Thoracic aorta (tissue), 2 donors: ENCODE measurements around the gene CDHR2. TPM values are rescaled to one million over a fixed set of nuclear protein-coding genes. Genes with fewer than 3 reads are reported as not detected.

Experiments
- ATAC-seq: fragments of 150-250 bp; one replicate; pipeline ENCODE4 v1.8.0; 2017; ENCODE audit warnings: low read depth; ENCODE audit not compliant: insufficient number of reproducible peaks, low FRiP score
- DNase-seq: peaks from one replicate; pipeline ENCODE4 v3.0.0-alpha.2; 2020; ENCODE audit warnings: low spot score
- H3K27ac ChIP-seq, 2 donors: fragments of 200-600 bp; sonication (generic); 1 replicate in 1 of 2; 2 replicates in 1 of 2; pipeline ENCODE4 v1.5.1; 2016; ENCODE audit warnings: mild to moderate bottlenecking in 2 of 2, moderate library complexity in 2 of 2
- H3K27me3 ChIP-seq: fragments of 200-600 bp; sonication (generic); replicated peaks from 2 replicates; pipeline ENCODE4 v1.6.0; 2016; ENCODE audit warnings: mild to moderate bottlenecking; ENCODE audit not compliant: insufficient read depth
- H3K36me3 ChIP-seq: fragments of 200-600 bp; sonication (generic); one replicate; pipeline ENCODE4 v1.5.1; 2016
- H3K4me1 ChIP-seq, 2 donors: fragments of 200-600 bp; sonication (generic); 1 replicate in 1 of 2; 2 replicates in 1 of 2; pipeline versions ENCODE4 v1.5.1 to v1.6.0; 2016; ENCODE audit warnings: low read depth in 2 of 2, mild to moderate bottlenecking in 1 of 2; ENCODE audit not compliant: control insufficient read depth in 1 of 2
- H3K4me3 ChIP-seq: fragments of 200-600 bp; sonication (generic); 2 replicates; pipeline ENCODE4 v1.5.1; 2016; ENCODE audit warnings: mild to moderate bottlenecking
- H3K9me3 ChIP-seq: fragments of 200-600 bp; sonication (generic); 2 replicates; pipeline ENCODE4 v1.5.1; 2016
- total RNA-seq, 2 donors: library from RNA; depleted of rRNA; stranded (reverse); fragments of >200 nt; gene quantifications; one replicate each; pipeline versions ENCODE4 v1.1.0 to v1.2.3, GENCODE V29; 2016
- TF ChIP-seq, protein P1 (sequence below): fragments of 200-600 bp; sonication (generic); IDR thresholded peaks from one replicate; pipeline ENCODE4 v1.5.1; 2019; ENCODE audit warnings: antibody characterized with exemption

The CDHR2 gene
- total RNA-seq, 2 donors from 2014 or later: not detected

DNA sequence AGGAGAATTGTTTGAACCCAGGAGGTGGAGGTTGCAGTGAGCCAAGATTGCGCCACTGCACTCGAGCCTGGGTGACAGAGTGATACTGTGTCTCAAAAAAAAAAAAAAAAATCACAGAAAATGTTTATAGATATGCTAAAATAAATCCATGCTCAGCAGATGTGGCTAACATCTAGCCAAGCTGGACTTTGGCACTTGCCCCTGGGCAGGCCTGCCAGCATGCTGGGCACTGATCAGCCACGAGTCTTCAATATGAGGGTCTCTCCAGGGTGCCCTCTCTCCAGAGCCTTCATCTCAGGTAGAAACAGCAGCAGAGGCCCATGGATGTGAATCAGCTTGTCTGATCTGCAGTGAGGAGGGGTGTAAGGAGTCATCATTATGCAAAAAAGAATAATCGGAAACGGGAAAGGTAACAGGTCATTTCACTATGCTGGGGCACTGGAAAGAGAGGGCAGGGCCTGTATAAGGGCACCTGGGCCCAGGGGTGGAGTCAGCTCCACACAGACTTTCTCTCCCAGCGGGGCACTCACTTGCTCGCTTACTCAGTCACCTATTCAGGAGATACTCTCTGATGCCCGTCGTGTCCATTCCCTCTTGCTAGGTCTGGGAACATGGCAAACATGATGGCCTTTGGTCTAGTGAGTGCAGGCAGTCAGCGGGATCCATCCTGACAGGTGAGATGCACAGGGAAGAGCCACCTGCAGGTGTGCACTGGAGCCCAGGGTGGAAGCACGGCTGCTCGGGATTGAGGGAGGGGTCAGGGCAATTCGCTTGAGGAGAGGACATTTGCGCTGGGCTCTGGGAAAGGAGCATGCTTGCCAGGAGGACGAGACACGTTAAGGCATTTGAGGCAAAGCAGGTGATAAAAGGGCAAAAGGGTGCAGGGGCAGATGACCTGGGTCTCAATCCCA is 29.1 kb upstream of the CDHR2 start:
- ATAC-seq: no peak
- Histone ChIP-seq H3K27me3 (no peaks in the 10 kb centered on the region), H3K4me3 (no peak overlapping the region), H3K9me3 (no peaks in the 10 kb centered on the region), H3K36me3 (no peaks in the 10 kb centered on the region), H3K27ac (no peak overlapping the region), H3K4me1 (no peaks in the 10 kb centered on the region)
- TF ChIP-seq, protein P1, sequence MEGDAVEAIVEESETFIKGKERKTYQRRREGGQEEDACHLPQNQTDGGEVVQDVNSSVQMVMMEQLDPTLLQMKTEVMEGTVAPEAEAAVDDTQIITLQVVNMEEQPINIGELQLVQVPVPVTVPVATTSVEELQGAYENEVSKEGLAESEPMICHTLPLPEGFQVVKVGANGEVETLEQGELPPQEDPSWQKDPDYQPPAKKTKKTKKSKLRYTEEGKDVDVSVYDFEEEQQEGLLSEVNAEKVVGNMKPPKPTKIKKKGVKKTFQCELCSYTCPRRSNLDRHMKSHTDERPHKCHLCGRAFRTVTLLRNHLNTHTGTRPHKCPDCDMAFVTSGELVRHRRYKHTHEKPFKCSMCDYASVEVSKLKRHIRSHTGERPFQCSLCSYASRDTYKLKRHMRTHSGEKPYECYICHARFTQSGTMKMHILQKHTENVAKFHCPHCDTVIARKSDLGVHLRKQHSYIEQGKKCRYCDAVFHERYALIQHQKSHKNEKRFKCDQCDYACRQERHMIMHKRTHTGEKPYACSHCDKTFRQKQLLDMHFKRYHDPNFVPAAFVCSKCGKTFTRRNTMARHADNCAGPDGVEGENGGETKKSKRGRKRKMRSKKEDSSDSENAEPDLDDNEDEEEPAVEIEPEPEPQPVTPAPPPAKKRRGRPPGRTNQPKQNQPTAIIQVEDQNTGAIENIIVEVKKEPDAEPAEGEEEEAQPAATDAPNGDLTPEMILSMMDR: no peak
- no peak for DNase-seq

- DNase-seq: no peak
Measured at GRCh38 chr5:176521286-176521685, 27.9 kb upstream of the CDHR2 start.

DNA sequence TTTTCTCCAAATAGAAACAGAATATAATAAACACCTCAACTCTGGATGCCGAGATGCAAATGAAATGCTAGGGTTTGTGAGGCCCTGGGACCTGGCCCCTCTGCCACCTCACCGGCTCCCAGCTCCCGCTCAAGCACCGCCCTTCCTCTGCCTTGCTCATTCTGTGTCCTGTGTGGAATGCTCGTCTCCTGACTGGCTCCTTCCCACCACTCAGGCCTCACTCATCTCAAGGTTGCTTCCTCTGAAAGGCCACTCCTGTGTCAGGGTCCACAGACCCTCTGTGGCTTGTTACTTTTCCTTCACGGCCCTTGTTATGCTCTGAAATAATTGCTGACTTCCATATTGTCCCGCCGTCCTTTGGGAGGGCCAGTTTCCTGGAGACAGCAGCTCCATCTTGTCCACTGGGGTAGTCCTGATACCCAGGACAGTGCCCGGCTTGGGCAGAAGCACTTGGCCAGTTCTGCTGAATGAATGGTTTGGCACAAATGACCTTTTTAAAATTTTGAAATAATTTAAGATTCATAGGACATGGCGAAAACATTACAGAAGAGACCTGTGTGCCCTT is 27.4 kb upstream of the CDHR2 start:
- Histone ChIP-seq H3K9me3 (no peaks in the 10 kb centered on the region), H3K27me3 (no peaks in the 10 kb centered on the region), H3K4me3 (no peak overlapping the region), H3K27ac (no peak overlapping the region), H3K4me1 (no peaks in the 10 kb centered on the region), H3K36me3 (no peaks in the 10 kb centered on the region)
- TF ChIP-seq, protein P1: no peak
- DNase-seq (no peak), ATAC-seq (no peak)

More at GRCh38 chr5:176521286-176521685, 27.9 kb upstream of the CDHR2 start:
- Histone ChIP-seq H3K36me3 (no peaks in the 10 kb centered on the region), H3K27ac (no peak overlapping the region), H3K9me3 (no peaks in the 10 kb centered on the region), H3K4me1 (no peaks in the 10 kb centered on the region), H3K4me3 (no peak overlapping the region), H3K27me3 (no peaks in the 10 kb centered on the region)
- TF ChIP-seq, protein P1: no peak
- no peak for ATAC-seq

DNA sequence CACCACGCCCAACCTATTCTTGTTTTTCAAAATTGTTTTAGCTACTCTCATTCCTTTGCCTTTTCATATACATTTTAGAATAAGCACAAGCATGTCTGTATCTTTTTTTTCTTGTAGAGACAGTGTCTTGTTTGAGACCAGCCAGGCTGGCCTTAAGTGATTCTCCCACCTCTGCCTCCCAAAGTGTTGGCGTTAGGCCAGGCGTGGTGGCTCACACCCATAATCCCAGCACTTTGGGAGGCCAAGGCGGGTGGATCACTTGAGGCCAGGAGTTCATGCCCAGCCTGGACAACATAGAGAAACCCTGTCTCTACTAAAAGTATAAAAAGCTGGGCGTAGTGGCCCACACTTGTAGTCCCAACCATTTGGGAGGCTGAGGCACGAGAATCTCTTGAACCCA is 25.0 kb upstream of the CDHR2 start:
- TF ChIP-seq, protein P1: no peak
- no peak overlapping the region for H3K27ac ChIP-seq
- ATAC-seq (no peak), DNase-seq (no peak)
- no peaks in the 10 kb centered on the region for H3K27me3 ChIP-seq
- H3K4me1 ChIP-seq: no peaks in the 10 kb centered on the region
- no peaks in the 10 kb centered on the region for H3K9me3 ChIP-seq
- peaks cover 16% of the 10 kb centered on the region for H3K36me3 ChIP-seq
- no peak overlapping the region for H3K4me3 ChIP-seq

- DNase-seq (no peak), ATAC-seq (no peak)
- H3K36me3 ChIP-seq: peaks cover 23% of the 10 kb centered on the region
- no peak overlapping the region for H3K27ac ChIP-seq
- no peaks in the 10 kb centered on the region for H3K9me3 ChIP-seq
- H3K4me3 ChIP-seq: no peak overlapping the region
- no peaks in the 10 kb centered on the region for H3K27me3 ChIP-seq
- H3K4me1 ChIP-seq: no peaks in the 10 kb centered on the region
- TF ChIP-seq, protein P1: no peak
Measured at GRCh38 chr5:176524987-176525386, 24.2 kb upstream of the CDHR2 start.
